CD8-positive, alpha-beta memory T cell (primary cell): Measurements from ENCODE around the gene BLOC1S2. TPM values are rescaled to one million over a fixed set of nuclear protein-coding genes. Genes with fewer than 3 reads are reported as not detected.
"Not testable (repeated sequence)": the region's sequence is repeated elsewhere in the genome, so short reads cannot be mapped to it uniquely, and the experiment has no call there.

Experiments
- CTCF ChIA-PET: fragments of 350-600 bp; sonication (Branson Sonifier 250); formaldehyde crosslinking; loops from one replicate; lab custom pipeline; 2021; ENCODE audit warnings: antibody characterized with exemption; lab: Charles Lee
- POLR2A ChIA-PET: fragments of 350-600 bp; sonication (Branson Sonifier 250); formaldehyde crosslinking; loops from one replicate; lab custom pipeline; 2021; ENCODE audit warnings: antibody characterized with exemption; lab: Charles Lee
- DNase-seq, 5 donors: peaks; one replicate each; pipeline versions ENCODE4 v3.0.0 to v3.0.0-alpha.2; 2020 to 2022; ENCODE audit warnings: mixed read lengths in 1 of 5
- H3K27ac ChIP-seq: one replicate; pipeline ENCODE4 v1.7.0; 2013; ENCODE audit warnings: low read depth, mild to moderate bottlenecking, low read length, moderate library complexity
- H3K27me3 ChIP-seq: 2 replicates; pipeline ENCODE4 v1.7.0; 2013; ENCODE audit warnings: low read length, mild to moderate bottlenecking; ENCODE audit not compliant: insufficient read depth, poor library complexity, severe bottlenecking
- H3K36me3 ChIP-seq: 2 replicates; pipeline ENCODE4 v1.7.0; 2013; ENCODE audit warnings: mild to moderate bottlenecking, low read length, moderate library complexity; ENCODE audit not compliant: insufficient read depth
- H3K4me1 ChIP-seq: 2 replicates; pipeline ENCODE4 v1.7.0; 2013; ENCODE audit warnings: mild to moderate bottlenecking, low read length, moderate library complexity; ENCODE audit not compliant: insufficient read depth
- H3K4me3 ChIP-seq: 2 replicates; pipeline ENCODE4 v1.7.0; 2013; ENCODE audit warnings: mild to moderate bottlenecking, low read length
- H3K9me3 ChIP-seq: 2 replicates; pipeline ENCODE4 v1.7.0; 2013; ENCODE audit warnings: mild to moderate bottlenecking, low read length
- H3K27ac Mint-ChIP-seq, 8 donors: one replicate each; pipeline ENCODE4 v1.8.0; 2020 to 2021; ENCODE audit warnings: mixed read lengths in 8 of 8, mild to moderate bottlenecking in 6 of 8, inconsistent platforms in 3 of 8, moderate library complexity in 3 of 8
- H3K27me3 Mint-ChIP-seq, 2 donors: one replicate each; pipeline ENCODE4 v1.8.0; 2020 to 2021; ENCODE audit warnings: mixed read lengths in 2 of 2, mild to moderate bottlenecking in 1 of 2, moderate library complexity in 1 of 2
- H3K36me3 Mint-ChIP-seq, 3 donors: one replicate each; pipeline ENCODE4 v1.8.0; 2020 to 2021; ENCODE audit warnings: mixed read lengths in 3 of 3, inconsistent platforms in 1 of 3, mild to moderate bottlenecking in 1 of 3
- H3K4me1 Mint-ChIP-seq, 3 donors: one replicate each; pipeline ENCODE4 v1.8.0; 2020 to 2021; ENCODE audit warnings: mixed read lengths in 3 of 3, inconsistent platforms in 1 of 3, mild to moderate bottlenecking in 1 of 3
- H3K4me3 Mint-ChIP-seq, 7 donors: one replicate each; pipeline ENCODE4 v1.8.0; 2020 to 2021; ENCODE audit warnings: mixed read lengths in 7 of 7, mild to moderate bottlenecking in 6 of 7, moderate library complexity in 4 of 7, inconsistent platforms in 2 of 7
- H3K9me3 Mint-ChIP-seq, 5 donors: one replicate each; pipeline ENCODE4 v1.8.0; 2020 to 2022; ENCODE audit warnings: mixed read lengths in 5 of 5, mild to moderate bottlenecking in 3 of 5, moderate library complexity in 2 of 5, inconsistent platforms in 1 of 5
- polyA plus RNA-seq: library from polyadenylated mRNA; unstranded; fragments of 300-500 nt; fragmentation: Illumina TruSeq; gene quantifications from one replicate; pipeline ENCODE4 v1.2.3, GENCODE V29; 2021
- total RNA-seq, 2 experiments: library from RNA; stranded (reverse); gene quantifications; one replicate each; pipeline ENCODE4 v1.2.3, GENCODE V29; 2021

The BLOC1S2 gene
- total and polyA plus RNA-seq, 3 experiments from 2014 or later = 69.7 to 74.6 (median 73.2) TPM

DNA sequence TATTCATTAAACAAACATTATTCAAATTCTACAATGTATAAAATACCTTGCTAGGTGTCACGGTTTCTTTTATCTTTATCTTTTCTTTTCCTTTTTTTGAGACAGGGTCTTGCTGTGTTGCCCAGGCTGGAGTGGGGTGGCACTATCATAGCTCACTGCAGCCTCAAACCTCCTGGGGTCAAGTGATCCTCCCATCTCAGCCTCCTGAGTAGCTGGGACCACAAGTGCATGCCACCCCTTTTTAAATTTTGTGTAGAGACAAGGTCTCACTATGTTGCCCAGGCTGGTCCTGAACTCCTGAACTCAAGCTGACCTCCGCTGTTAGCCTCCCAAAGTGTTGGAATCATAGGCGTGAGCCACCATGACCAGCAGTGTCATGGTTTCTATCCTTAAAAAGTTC is 17.9 kb upstream of the BLOC1S2 start:
- DNase-seq = no peak
- peak overlapping the region in 1 of 8 donors; percentile 64 for H3K27ac Mint-ChIP-seq
- Histone ChIP-seq H3K27me3 (peaks cover 9% of the 10 kb centered on the region), H3K36me3 (no peaks in the 10 kb centered on the region), H3K4me3 (no peak overlapping the region), H3K4me1 (no peaks in the 10 kb centered on the region), H3K27ac (no peak overlapping the region), H3K9me3 (no peaks in the 10 kb centered on the region)
- peaks cover 0 to 4% (median 0%) of the 10 kb centered on the region in 5 donors for H3K9me3 Mint-ChIP-seq
- H3K27me3 Mint-ChIP-seq = peaks cover 28 to 59% of the 10 kb centered on the region in 2 donors
- CTCF ChIA-PET = no interaction called here
- POLR2A ChIA-PET = no interaction called here
- H3K4me3 Mint-ChIP-seq = no peak overlapping the region
- H3K36me3 Mint-ChIP-seq = peaks cover 0 to 1% (median 0%) of the 10 kb centered on the region in 3 donors
- no peaks in the 10 kb centered on the region for H3K4me1 Mint-ChIP-seq

GRCh38 chr10:100303724-100304319 is 17.3 kb upstream of the BLOC1S2 start:
- H3K4me1 ChIP-seq = no peaks in the 10 kb centered on the region
- no peak overlapping the region for H3K27ac Mint-ChIP-seq
- H3K27me3 ChIP-seq = peaks cover 9% of the 10 kb centered on the region
- H3K9me3 ChIP-seq = no peaks in the 10 kb centered on the region
- H3K4me3 ChIP-seq = no peak overlapping the region
- DNase-seq = no peak
- H3K27me3 Mint-ChIP-seq = peaks cover 31 to 61% of the 10 kb centered on the region in 2 donors
- ChIA-PET POLR2A (no interaction called here), CTCF (interaction anchor here (1.0 kb wide), 1 partner anchor 12 kb away, joined by 3 read pairs; no protein-coding TSS in a partner anchor)
- no peaks in the 10 kb centered on the region for H3K4me1 Mint-ChIP-seq
- no peaks in the 10 kb centered on the region for H3K36me3 ChIP-seq
- H3K9me3 Mint-ChIP-seq = peaks cover 0 to 4% (median 0%) of the 10 kb centered on the region in 5 donors
- no peak overlapping the region for H3K4me3 Mint-ChIP-seq
- peaks cover 0 to 1% (median 0%) of the 10 kb centered on the region in 3 donors for H3K36me3 Mint-ChIP-seq
- no peak overlapping the region for H3K27ac ChIP-seq

DNA sequence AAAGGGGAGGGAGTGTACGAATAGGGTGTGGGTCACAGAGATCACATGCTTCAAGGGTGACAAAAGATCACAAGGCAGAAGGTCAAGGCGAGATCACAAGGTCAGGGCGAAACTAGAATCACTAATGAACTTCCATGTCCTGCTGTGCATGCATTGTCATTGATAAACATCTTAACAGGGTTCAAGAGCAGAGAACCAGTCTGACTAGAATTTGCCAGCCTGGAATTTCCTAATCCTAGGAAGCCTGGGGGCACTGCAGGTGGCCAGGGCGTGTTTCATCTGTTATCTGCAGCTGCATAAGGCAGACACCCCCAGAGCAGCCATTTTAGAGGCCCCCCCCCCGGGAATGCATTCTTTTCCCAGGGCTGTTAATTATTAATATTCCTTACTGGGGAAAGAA is 14.6 kb upstream of the BLOC1S2 start:
- H3K9me3 ChIP-seq, H3K36me3 ChIP-seq, H3K4me3 Mint-ChIP-seq, CTCF ChIA-PET, H3K27ac ChIP-seq, POLR2A ChIA-PET, H3K36me3 Mint-ChIP-seq, H3K4me3 ChIP-seq, H3K4me1 ChIP-seq, DNase-seq, H3K27me3 ChIP-seq, H3K4me1 Mint-ChIP-seq, H3K9me3 Mint-ChIP-seq: not testable (repeated sequence)
- peak overlapping the region in 1 of 8 donors; percentile 61 for H3K27ac Mint-ChIP-seq
- H3K27me3 Mint-ChIP-seq = peaks cover 38 to 57% of the 10 kb centered on the region in 2 donors

DNA sequence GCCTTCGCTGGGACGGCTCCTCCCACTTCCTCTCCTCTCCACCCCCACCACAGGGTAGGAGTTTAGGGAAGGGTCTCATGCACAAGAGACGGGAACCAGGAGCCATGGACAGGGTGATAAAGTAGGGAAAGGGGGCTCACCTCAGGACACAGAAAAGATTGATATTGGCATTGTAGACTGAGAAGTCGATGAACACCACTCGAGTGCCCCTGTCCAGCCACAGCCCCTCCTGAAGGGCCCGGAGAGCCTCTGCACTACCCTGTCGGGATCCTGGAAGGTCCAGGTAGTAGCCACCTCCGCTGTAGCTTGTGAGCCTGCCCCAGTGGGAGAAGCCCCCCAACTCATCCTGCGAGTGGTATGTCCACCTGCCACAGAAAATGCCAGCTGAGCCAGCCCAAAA is 10.8 kb upstream of the BLOC1S2 start:
- no peak for DNase-seq
- no peak overlapping the region for H3K4me3 ChIP-seq
- CTCF ChIA-PET = no interaction called here
- Mint-ChIP-seq H3K36me3 (no peaks in the 10 kb centered on the region), H3K27me3 (peaks cover 48 to 59% of the 10 kb centered on the region in 2 donors), H3K9me3 (peaks cover 0 to 4% (median 0%) of the 10 kb centered on the region in 5 donors), H3K4me1 (no peaks in the 10 kb centered on the region), H3K4me3 (no peak overlapping the region), H3K27ac (no peak overlapping the region)
- H3K27me3 ChIP-seq = no peaks in the 10 kb centered on the region
- H3K4me1 ChIP-seq = no peaks in the 10 kb centered on the region
- H3K27ac ChIP-seq = no peak overlapping the region
- H3K36me3 ChIP-seq = no peaks in the 10 kb centered on the region
- no peaks in the 10 kb centered on the region for H3K9me3 ChIP-seq
- POLR2A ChIA-PET = no interaction called here

- H3K4me3 Mint-ChIP-seq = no peak overlapping the region
- ChIA-PET CTCF (no interaction called here), POLR2A (no interaction called here)
- no peaks in the 10 kb centered on the region for H3K4me1 Mint-ChIP-seq
- H3K36me3 Mint-ChIP-seq = no peaks in the 10 kb centered on the region
- peaks cover 30 to 36% of the 10 kb centered on the region in 2 donors for H3K27me3 Mint-ChIP-seq
- Histone ChIP-seq H3K9me3 (no peaks in the 10 kb centered on the region), H3K4me1 (no peaks in the 10 kb centered on the region), H3K4me3 (no peak overlapping the region), H3K27ac (no peak overlapping the region), H3K27me3 (no peaks in the 10 kb centered on the region), H3K36me3 (no peaks in the 10 kb centered on the region)
- H3K27ac Mint-ChIP-seq = no peak overlapping the region
- DNase-seq = no peak
- no peaks in the 10 kb centered on the region for H3K9me3 Mint-ChIP-seq
These were observed 6.6 kb upstream of the BLOC1S2 start for GRCh38 chr10:100293066-100293465.

GRCh38 chr10:100292300-100292699 is 5.8 kb upstream of the BLOC1S2 start:
- H3K36me3 Mint-ChIP-seq, H3K27me3 ChIP-seq, H3K9me3 ChIP-seq, H3K4me1 Mint-ChIP-seq, H3K4me3 ChIP-seq, H3K27ac ChIP-seq, POLR2A ChIA-PET, H3K4me3 Mint-ChIP-seq, DNase-seq, H3K9me3 Mint-ChIP-seq, H3K4me1 ChIP-seq, H3K36me3 ChIP-seq: not testable (repeated sequence)
- Mint-ChIP-seq H3K27ac (peak overlapping the region in 1 of 8 donors; percentile 75), H3K27me3 (peaks cover 30 to 34% of the 10 kb centered on the region in 2 donors)
- CTCF ChIA-PET = interaction anchor here (0.9 kb wide), 1 partner anchor 11 kb away, joined by 3 read pairs; no protein-coding TSS in a partner anchor

DNA sequence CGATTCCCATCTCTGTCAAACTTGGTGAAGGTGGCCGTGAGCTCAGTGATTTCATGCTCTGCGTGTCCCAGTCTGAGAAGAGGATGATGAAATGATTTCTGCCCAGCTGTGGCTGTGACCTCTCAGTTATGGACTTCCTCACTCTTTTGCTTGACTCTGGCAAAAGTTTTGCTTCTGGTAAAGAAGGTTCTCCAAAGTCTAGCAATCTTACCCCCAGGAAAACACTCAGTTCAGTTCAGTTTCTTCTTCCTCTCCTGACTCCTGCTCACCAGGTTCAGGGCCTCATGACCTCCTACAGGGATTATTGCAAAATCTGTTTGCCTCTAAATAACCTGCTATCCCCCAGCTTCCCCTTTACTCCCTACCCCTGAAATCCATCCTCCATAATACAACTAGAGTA is 4.9 kb upstream of the BLOC1S2 start:
- ChIA-PET POLR2A (no interaction called here), CTCF (interaction anchor here (0.9 kb wide), 1 partner anchor 12 kb away, joined by 3 read pairs; no protein-coding TSS in a partner anchor)
- Histone ChIP-seq H3K36me3 (no peaks in the 10 kb centered on the region), H3K4me1 (peaks cover 5% of the 10 kb centered on the region), H3K27ac (no peak overlapping the region), H3K4me3 (no peak overlapping the region), H3K27me3 (no peaks in the 10 kb centered on the region), H3K9me3 (no peaks in the 10 kb centered on the region)
- no peak for DNase-seq
- H3K27me3 Mint-ChIP-seq = peaks cover 24 to 28% of the 10 kb centered on the region in 2 donors
- peaks cover 6 to 13% (median 10%) of the 10 kb centered on the region in 3 donors for H3K4me1 Mint-ChIP-seq
- H3K27ac Mint-ChIP-seq = peak overlapping the region in 1 of 8 donors; percentile 7
- H3K36me3 Mint-ChIP-seq = peaks cover 0 to 6% (median 0%) of the 10 kb centered on the region in 3 donors
- H3K4me3 Mint-ChIP-seq = no peak overlapping the region
- H3K9me3 Mint-ChIP-seq = no peaks in the 10 kb centered on the region

GRCh38 chr10:100289641-100290040 is 3.2 kb upstream of the BLOC1S2 start:
- POLR2A ChIA-PET = no interaction called here
- Mint-ChIP-seq H3K9me3 (peaks cover 0 to 1% (median 0%) of the 10 kb centered on the region in 5 donors), H3K27ac (peak overlapping the region in 1 of 8 donors; percentile 44), H3K36me3 (peaks cover 0 to 15% (median 0%) of the 10 kb centered on the region in 3 donors), H3K4me1 (peaks cover 20 to 30% (median 27%) of the 10 kb centered on the region in 3 donors), H3K27me3 (peaks cover 15 to 17% of the 10 kb centered on the region in 2 donors), H3K4me3 (no peak overlapping the region)
- Histone ChIP-seq H3K36me3 (no peaks in the 10 kb centered on the region), H3K9me3 (no peaks in the 10 kb centered on the region), H3K4me1 (peaks cover 14% of the 10 kb centered on the region), H3K27ac (no peak overlapping the region), H3K4me3 (no peak overlapping the region), H3K27me3 (no peaks in the 10 kb centered on the region)
- DNase-seq = no peak
- CTCF ChIA-PET = no interaction called here
